HCT116 (cell line): ENCODE measurements around the gene AS3MT.

Experiments used
- ATF3 ChIP-seq: IDR thresholded peaks from 2 replicates; pipeline ENCODE4 v1.6.1; 2012
- EGR1 ChIP-seq: IDR thresholded peaks from 2 replicates; pipeline ENCODE4 v1.6.1; 2012; ENCODE audit warnings: low read depth
- EZH2 ChIP-seq: fragments of 200-600 bp; sonication (generic); IDR thresholded peaks from 2 replicates; pipeline ENCODE4 v1.6.1; 2017; ENCODE audit warnings: antibody characterized with exemption, mixed run types
- EZH2phosphoT487 ChIP-seq: fragments of 200-600 bp; IDR thresholded peaks from 2 replicates; pipeline ENCODE4 v1.6.1; 2018; ENCODE audit warnings: antibody characterized with exemption, borderline replicate concordance
- POLR2A ChIP-seq: IDR thresholded peaks from 2 replicates; pipeline ENCODE4 v1.7.0; 2011; ENCODE audit warnings: borderline replicate concordance; ENCODE audit not compliant: insufficient read depth, insufficient read length; ENCODE audit errors: extremely low read depth
- SP1 ChIP-seq: IDR thresholded peaks from 2 replicates; pipeline ENCODE4 v1.6.1; 2012; ENCODE audit warnings: low read depth
- TCF7L2 ChIP-seq: IDR thresholded peaks from 2 replicates; pipeline ENCODE4 v1.7.0; 2011; ENCODE audit warnings: borderline replicate concordance, inconsistent platforms; ENCODE audit not compliant: insufficient read depth, insufficient read length; ENCODE audit errors: extremely low read depth
- TF ChIP-seq, protein P1 (sequence below), 3 experiments: fragments of 200-600 bp in 1 of 3; sonication (generic) in 1 of 3; IDR thresholded peaks in 2 of 3; conservative IDR thresholded peaks in 1 of 3; 2 replicates each; pipeline ENCODE4 v1.5.1; 2012 to 2017; ENCODE audit warnings: low read depth in 2 of 3, low read length in 2 of 3, antibody characterized with exemption in 1 of 3, borderline replicate concordance in 1 of 3, control low read depth in 1 of 3, mild to moderate bottlenecking in 1 of 3, mixed read lengths in 1 of 3, mixed run types in 1 of 3, moderate library complexity in 1 of 3; ENCODE audit not compliant: insufficient read depth in 1 of 3
- TF ChIP-seq, protein P2 (sequence below): IDR thresholded peaks from 2 replicates; pipeline ENCODE4 v1.6.1; 2012

DNA sequence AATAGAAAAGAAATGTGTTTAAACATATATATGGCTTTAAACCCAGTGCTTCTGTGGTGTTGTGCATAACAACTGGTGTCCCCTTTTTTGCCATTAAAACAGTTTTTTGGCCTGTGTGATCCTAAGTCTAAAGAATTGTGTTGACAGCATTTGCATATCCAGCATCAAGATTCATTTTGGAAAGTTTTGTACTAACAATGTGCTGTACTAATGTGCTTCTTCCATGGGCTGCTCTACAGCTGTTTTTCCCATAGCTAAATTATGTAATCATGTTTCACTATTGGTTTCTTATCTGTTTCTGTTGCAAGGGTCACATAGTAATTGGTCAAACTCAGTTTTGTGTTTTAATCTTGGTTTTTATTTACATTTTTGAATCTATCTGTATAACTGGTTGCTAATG, 54.3 kb downstream of the AS3MT start:
- TF ChIP-seq TCF7L2 (no peak), POLR2A (no peak), ATF3 (no peak), SP1 (no peak), EZH2phosphoT487 (no peak), EZH2 (no peak), EGR1 (no peak)
- TF ChIP-seq, protein P1, sequence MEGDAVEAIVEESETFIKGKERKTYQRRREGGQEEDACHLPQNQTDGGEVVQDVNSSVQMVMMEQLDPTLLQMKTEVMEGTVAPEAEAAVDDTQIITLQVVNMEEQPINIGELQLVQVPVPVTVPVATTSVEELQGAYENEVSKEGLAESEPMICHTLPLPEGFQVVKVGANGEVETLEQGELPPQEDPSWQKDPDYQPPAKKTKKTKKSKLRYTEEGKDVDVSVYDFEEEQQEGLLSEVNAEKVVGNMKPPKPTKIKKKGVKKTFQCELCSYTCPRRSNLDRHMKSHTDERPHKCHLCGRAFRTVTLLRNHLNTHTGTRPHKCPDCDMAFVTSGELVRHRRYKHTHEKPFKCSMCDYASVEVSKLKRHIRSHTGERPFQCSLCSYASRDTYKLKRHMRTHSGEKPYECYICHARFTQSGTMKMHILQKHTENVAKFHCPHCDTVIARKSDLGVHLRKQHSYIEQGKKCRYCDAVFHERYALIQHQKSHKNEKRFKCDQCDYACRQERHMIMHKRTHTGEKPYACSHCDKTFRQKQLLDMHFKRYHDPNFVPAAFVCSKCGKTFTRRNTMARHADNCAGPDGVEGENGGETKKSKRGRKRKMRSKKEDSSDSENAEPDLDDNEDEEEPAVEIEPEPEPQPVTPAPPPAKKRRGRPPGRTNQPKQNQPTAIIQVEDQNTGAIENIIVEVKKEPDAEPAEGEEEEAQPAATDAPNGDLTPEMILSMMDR (IDR thresholded peaks at IDR 0.05 in 2 of 3, conservative IDR thresholded peaks at IDR 0.05 in 1 of 3; ENCODE audit: borderline replicate concordance in 1 of 3, insufficient read depth in 1 of 3, low read depth in 2 of 3, low read length in 2 of 3): no peak
- TF ChIP-seq, protein P2, sequence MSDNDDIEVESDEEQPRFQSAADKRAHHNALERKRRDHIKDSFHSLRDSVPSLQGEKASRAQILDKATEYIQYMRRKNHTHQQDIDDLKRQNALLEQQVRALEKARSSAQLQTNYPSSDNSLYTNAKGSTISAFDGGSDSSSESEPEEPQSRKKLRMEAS: no peak
